ENCODE results near the gene PPP6R3. TPM values are rescaled to one million over a fixed set of nuclear protein-coding genes. Genes with fewer than 3 reads are reported as not detected.
"Not testable (repeated sequence)": the region's sequence is repeated elsewhere in the genome, so short reads cannot be mapped to it uniquely, and the experiment has no call there.

PPP6R3 gene
- total and polyA plus RNA-seq, 4 experiments from 2014 or later: 22.2 to 147 (median 96.9) TPM

GRCh38 chr11:68533945-68534344 lies 73.4 kb downstream of the PPP6R3 start:
- peaks cover 17 to 70% of the 10 kb centered on the region in 2 donors for H3K36me3 Mint-ChIP-seq
- ChIA-PET POLR2A (ENCODE audit: partially characterized antibody) (no interaction called here), CTCF (ENCODE audit: partially characterized antibody) (no interaction called here)
- H3K4me3 Mint-ChIP-seq: no peak overlapping the region
- Histone ChIP-seq H3K36me3 (ENCODE audit: insufficient read depth, low read length) (peaks cover 13% of the 10 kb centered on the region), H3K27me3 (ENCODE audit: insufficient read depth, low read length) (no peaks in the 10 kb centered on the region), H3K4me1 (ENCODE audit: insufficient read depth, low read length) (peaks cover 15% of the 10 kb centered on the region), H3K4me3 (ENCODE audit: low read length in 2 of 2) (no peak overlapping the region), H3K9me3 (ENCODE audit: control insufficient read depth in 1 of 2, low read length in 2 of 2) (no peaks in the 10 kb centered on the region), H3K27ac (ENCODE audit: low read depth, low read length) (no peak overlapping the region)
- H3K27ac Mint-ChIP-seq: peak overlapping the region in 6 of 7 donors; percentile 17 to 88 (median 54)
- H3K27me3 Mint-ChIP-seq: no peaks in the 10 kb centered on the region
- intact Hi-C loops (cut with micrococcal nuclease): no loop called here
- no peaks in the 10 kb centered on the region for H3K9me3 Mint-ChIP-seq
- no peak for DNase-seq
- peaks cover 45 to 84% (median 60%) of the 10 kb centered on the region in 4 donors for H3K4me1 Mint-ChIP-seq

- H3K4me1 Mint-ChIP-seq: peaks cover 45 to 85% (median 62%) of the 10 kb centered on the region in 4 donors
- no peak for DNase-seq
- CTCF ChIA-PET (ENCODE audit: partially characterized antibody): interaction anchor here (1.3 kb wide), 1 partner anchor 49 kb away, joined by 3 read pairs; no protein-coding TSS in a partner anchor
- H3K4me3 Mint-ChIP-seq: peak overlapping the region in 1 of 8 donors; percentile 39
- POLR2A ChIA-PET (ENCODE audit: partially characterized antibody): no interaction called here
- Histone ChIP-seq H3K9me3 (ENCODE audit: control insufficient read depth in 1 of 2, low read length in 2 of 2) (no peaks in the 10 kb centered on the region), H3K4me1 (ENCODE audit: insufficient read depth, low read length) (peaks cover 22% of the 10 kb centered on the region), H3K4me3 (ENCODE audit: low read length in 2 of 2) (no peak overlapping the region), H3K36me3 (ENCODE audit: insufficient read depth, low read length) (peaks cover 22% of the 10 kb centered on the region), H3K27ac (ENCODE audit: low read depth, low read length) (no peak overlapping the region), H3K27me3 (ENCODE audit: insufficient read depth, low read length) (no peaks in the 10 kb centered on the region)
- no peaks in the 10 kb centered on the region for H3K9me3 Mint-ChIP-seq
- peak overlapping the region in 4 of 7 donors; percentile 4 to 57 (median 34) for H3K27ac Mint-ChIP-seq
- peaks cover 27 to 75% of the 10 kb centered on the region in 2 donors for H3K36me3 Mint-ChIP-seq
- H3K27me3 Mint-ChIP-seq: no peaks in the 10 kb centered on the region
- intact Hi-C loops (cut with micrococcal nuclease): no loop called here
Measured at GRCh38 chr11:68535098-68535497, 74.5 kb downstream of the PPP6R3 start.

GRCh38 chr11:68536706-68537105 lies 76.2 kb downstream of the PPP6R3 start:
- Mint-ChIP-seq H3K36me3 (peaks cover 36 to 84% of the 10 kb centered on the region in 2 donors), H3K9me3 (no peaks in the 10 kb centered on the region), H3K27ac (peak overlapping the region in 4 of 7 donors; percentile 9 to 68 (median 56)), H3K4me1 (peaks cover 48 to 87% (median 64%) of the 10 kb centered on the region in 4 donors), H3K4me3 (no peak overlapping the region), H3K27me3 (no peaks in the 10 kb centered on the region)
- intact Hi-C loops (cut with micrococcal nuclease): no loop called here
- POLR2A ChIA-PET (ENCODE audit: partially characterized antibody): interaction anchor here (1.0 kb wide), 1 partner anchor 9 kb away, joined by 3 read pairs; no protein-coding TSS in a partner anchor
- no peak for DNase-seq
- H3K9me3 ChIP-seq (ENCODE audit: control insufficient read depth in 1 of 2, low read length in 2 of 2): no peaks in the 10 kb centered on the region
- no peak overlapping the region for H3K27ac ChIP-seq (ENCODE audit: low read depth, low read length)
- no peaks in the 10 kb centered on the region for H3K27me3 ChIP-seq (ENCODE audit: insufficient read depth, low read length)
- peaks cover 28% of the 10 kb centered on the region for H3K36me3 ChIP-seq (ENCODE audit: insufficient read depth, low read length)
- H3K4me3 ChIP-seq (ENCODE audit: low read length in 2 of 2): no peak overlapping the region
- H3K4me1 ChIP-seq (ENCODE audit: insufficient read depth, low read length): peaks cover 26% of the 10 kb centered on the region
- CTCF ChIA-PET (ENCODE audit: partially characterized antibody): no interaction called here

GRCh38 chr11:68538025-68538424 lies 77.5 kb downstream of the PPP6R3 start:
- Mint-ChIP-seq H3K4me1 (peaks cover 52 to 83% (median 63%) of the 10 kb centered on the region in 4 donors), H3K27me3 (no peaks in the 10 kb centered on the region), H3K27ac (peak overlapping the region in 2 of 7 donors; percentile 1 to 31), H3K4me3 (no peak overlapping the region), H3K36me3 (peaks cover 42 to 84% of the 10 kb centered on the region in 2 donors), H3K9me3 (no peaks in the 10 kb centered on the region)
- peaks cover 28% of the 10 kb centered on the region for H3K4me1 ChIP-seq (ENCODE audit: insufficient read depth, low read length)
- POLR2A ChIA-PET (ENCODE audit: partially characterized antibody): no interaction called here
- H3K4me3 ChIP-seq (ENCODE audit: low read length in 2 of 2): no peak overlapping the region
- H3K9me3 ChIP-seq (ENCODE audit: control insufficient read depth in 1 of 2, low read length in 2 of 2): no peaks in the 10 kb centered on the region
- no peak for DNase-seq
- no peak overlapping the region for H3K27ac ChIP-seq (ENCODE audit: low read depth, low read length)
- peaks cover 36% of the 10 kb centered on the region for H3K36me3 ChIP-seq (ENCODE audit: insufficient read depth, low read length)
- intact Hi-C loops (cut with micrococcal nuclease): no loop called here
- H3K27me3 ChIP-seq (ENCODE audit: insufficient read depth, low read length): no peaks in the 10 kb centered on the region
- CTCF ChIA-PET (ENCODE audit: partially characterized antibody): no interaction called here

GRCh38 chr11:68539395-68539794 lies 78.8 kb downstream of the PPP6R3 start:
- no peak overlapping the region for H3K4me3 Mint-ChIP-seq
- intact Hi-C loops (cut with micrococcal nuclease): no loop called here
- H3K27ac ChIP-seq (ENCODE audit: low read depth, low read length): no peak overlapping the region
- ChIA-PET CTCF (ENCODE audit: partially characterized antibody) (interaction anchor here (0.7 kb wide), 1 partner anchor 30 kb away, joined by 3 read pairs; no protein-coding TSS in a partner anchor), POLR2A (ENCODE audit: partially characterized antibody) (no interaction called here)
- no peak for DNase-seq
- H3K9me3 Mint-ChIP-seq: no peaks in the 10 kb centered on the region
- no peaks in the 10 kb centered on the region for H3K9me3 ChIP-seq (ENCODE audit: control insufficient read depth in 1 of 2, low read length in 2 of 2)
- peaks cover 15% of the 10 kb centered on the region for H3K4me1 ChIP-seq (ENCODE audit: insufficient read depth, low read length)
- peaks cover 48% of the 10 kb centered on the region for H3K36me3 ChIP-seq (ENCODE audit: insufficient read depth, low read length)
- no peaks in the 10 kb centered on the region for H3K27me3 ChIP-seq (ENCODE audit: insufficient read depth, low read length)
- no peaks in the 10 kb centered on the region for H3K27me3 Mint-ChIP-seq
- H3K36me3 Mint-ChIP-seq: peaks cover 48 to 86% of the 10 kb centered on the region in 2 donors
- H3K4me1 Mint-ChIP-seq: peaks cover 52 to 81% (median 63%) of the 10 kb centered on the region in 4 donors
- no peak overlapping the region for H3K4me3 ChIP-seq (ENCODE audit: low read length in 2 of 2)
- peak overlapping the region in 6 of 7 donors; percentile 56 to 79 (median 70) for H3K27ac Mint-ChIP-seq

GRCh38 chr11:68540504-68540903 lies 80.0 kb downstream of the PPP6R3 start:
- H3K9me3 ChIP-seq (ENCODE audit: control insufficient read depth in 1 of 2, low read length in 2 of 2); H3K9me3 Mint-ChIP-seq; DNase-seq; CTCF ChIA-PET (ENCODE audit: partially characterized antibody); H3K4me3 ChIP-seq (ENCODE audit: low read length in 2 of 2); POLR2A ChIA-PET (ENCODE audit: partially characterized antibody); H3K27ac ChIP-seq (ENCODE audit: low read depth, low read length); H3K4me3 Mint-ChIP-seq; H3K27me3 Mint-ChIP-seq; H3K27me3 ChIP-seq (ENCODE audit: insufficient read depth, low read length); intact Hi-C loops (cut with micrococcal nuclease): not testable (repeated sequence)
- peaks cover 56 to 85% of the 10 kb centered on the region in 2 donors for H3K36me3 Mint-ChIP-seq
- Histone ChIP-seq H3K4me1 (ENCODE audit: insufficient read depth, low read length) (peaks cover 19% of the 10 kb centered on the region), H3K36me3 (ENCODE audit: insufficient read depth, low read length) (peaks cover 58% of the 10 kb centered on the region)
- peak overlapping the region in 5 of 7 donors; percentile 58 to 78 (median 67) for H3K27ac Mint-ChIP-seq
- H3K4me1 Mint-ChIP-seq: peaks cover 51 to 82% (median 63%) of the 10 kb centered on the region in 4 donors

GRCh38 chr11:68541116-68541515 lies 80.6 kb downstream of the PPP6R3 start:
- peaks cover 59 to 88% of the 10 kb centered on the region in 2 donors for H3K36me3 Mint-ChIP-seq
- Histone ChIP-seq H3K4me3 (ENCODE audit: low read length in 2 of 2) (no peak overlapping the region), H3K9me3 (ENCODE audit: control insufficient read depth in 1 of 2, low read length in 2 of 2) (no peaks in the 10 kb centered on the region), H3K27ac (ENCODE audit: low read depth, low read length) (no peak overlapping the region), H3K36me3 (ENCODE audit: insufficient read depth, low read length) (peaks cover 64% of the 10 kb centered on the region), H3K4me1 (ENCODE audit: insufficient read depth, low read length) (peaks cover 25% of the 10 kb centered on the region), H3K27me3 (ENCODE audit: insufficient read depth, low read length) (no peaks in the 10 kb centered on the region)
- CTCF ChIA-PET (ENCODE audit: partially characterized antibody): no interaction called here
- H3K9me3 Mint-ChIP-seq: no peaks in the 10 kb centered on the region
- H3K27ac Mint-ChIP-seq: peak overlapping the region in 6 of 7 donors; percentile 45 to 86 (median 58)
- POLR2A ChIA-PET (ENCODE audit: partially characterized antibody): no interaction called here
- intact Hi-C loops (cut with micrococcal nuclease): no loop called here
- H3K27me3 Mint-ChIP-seq: no peaks in the 10 kb centered on the region
- no peak for DNase-seq
- H3K4me1 Mint-ChIP-seq: peaks cover 51 to 84% (median 65%) of the 10 kb centered on the region in 4 donors
- peak overlapping the region in 2 of 8 donors; percentile 0 to 43 for H3K4me3 Mint-ChIP-seq

Data from CD4-positive, alpha-beta memory T cell (primary cell).